Dermis blood vessel endothelial cell (primary cell): Measurements from ENCODE around the gene NLGN1. TPM values are rescaled to one million over a fixed set of nuclear protein-coding genes. Genes with fewer than 3 reads are reported as not detected.

Experiments used
- DNase-seq: peaks from one replicate; pipeline ENCODE4 v3.0.0; 2010
- total RNA-seq: library from RNA; depleted of rRNA; stranded (reverse); fragments of >200 nt; gene quantifications from 2 replicates; pipeline ENCODE4 v1.2.3, GENCODE V29; 2014

Gene NLGN1
- total RNA-seq, 1 donor from 2014 or later, result 1.4 TPM

DNA sequence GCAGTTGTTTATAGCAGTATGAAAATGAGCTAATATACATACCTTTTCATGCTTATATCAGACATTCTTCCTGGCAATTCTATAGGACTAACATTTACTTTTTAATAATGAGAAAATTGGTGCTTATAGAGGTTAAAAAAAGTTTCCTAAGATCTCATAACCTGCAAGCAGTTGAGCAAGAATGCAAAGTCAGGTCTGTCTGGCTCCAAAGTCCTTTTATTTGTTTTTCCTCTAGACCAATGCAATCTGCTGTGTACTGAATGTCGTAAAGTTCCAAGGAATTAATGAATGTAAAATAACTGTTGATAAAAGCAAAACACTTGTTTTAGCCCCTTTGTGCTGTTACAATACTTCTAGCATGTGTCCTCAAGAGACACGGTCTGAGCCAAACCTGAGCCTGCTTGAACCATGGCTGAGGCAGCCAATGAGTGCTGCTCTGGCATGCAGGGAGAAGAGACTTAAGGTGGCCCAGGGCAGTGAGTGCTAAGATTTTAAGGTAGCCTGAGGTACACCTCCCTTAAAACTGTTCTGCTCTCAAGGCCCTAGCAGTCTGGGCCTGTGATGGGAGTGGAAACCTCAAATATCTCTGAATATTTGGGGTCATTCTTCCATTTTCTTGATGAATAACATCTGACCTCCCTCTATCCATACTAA is 906.5 kb downstream of the NLGN1 start:
- DNase-seq, result no peak

DNA sequence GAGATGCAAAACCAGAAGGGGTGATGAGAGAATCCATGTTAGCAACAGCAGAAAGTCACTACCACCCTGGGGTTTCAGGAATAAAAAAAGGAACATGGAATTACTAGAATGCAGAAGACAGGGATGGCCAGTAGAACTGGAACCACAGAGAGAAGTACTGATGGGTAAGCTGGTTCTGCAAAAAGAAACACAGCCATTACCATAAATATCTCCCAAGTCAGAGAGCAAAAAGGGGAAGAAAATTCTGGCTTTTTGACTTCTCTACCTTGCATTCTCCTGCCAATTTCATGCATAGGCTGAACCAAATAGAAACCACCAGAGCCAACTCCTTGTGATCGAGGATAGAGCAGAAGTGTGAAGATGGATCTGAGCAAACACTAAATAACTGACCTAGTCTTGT is 911.2 kb downstream of the NLGN1 start:
- DNase-seq, result no peak

DNA sequence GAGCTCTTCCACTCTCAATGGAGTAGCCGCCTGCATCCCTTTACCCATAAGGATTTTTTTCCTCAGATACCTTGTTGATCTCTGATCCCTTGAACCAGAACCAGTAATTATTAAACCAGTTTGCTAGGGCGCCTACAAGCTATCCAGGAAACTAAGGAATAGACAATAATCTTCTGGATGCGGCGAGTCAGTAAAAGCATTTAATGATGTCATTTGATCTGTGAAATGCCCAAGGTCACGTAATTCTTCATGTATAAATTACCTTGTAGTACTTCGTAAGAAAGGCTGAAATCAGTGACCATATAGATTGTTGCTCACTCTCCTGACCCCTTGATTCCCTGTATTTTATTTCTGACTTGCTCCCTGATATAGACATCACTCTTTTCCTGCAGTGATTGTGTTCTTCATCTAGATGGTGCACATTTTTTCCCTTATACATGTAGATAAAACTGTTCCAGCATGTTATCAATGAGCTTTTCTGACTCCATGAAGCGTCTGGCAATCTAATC is 913.0 kb downstream of the NLGN1 start:
- DNase-seq, result no peak

DNA sequence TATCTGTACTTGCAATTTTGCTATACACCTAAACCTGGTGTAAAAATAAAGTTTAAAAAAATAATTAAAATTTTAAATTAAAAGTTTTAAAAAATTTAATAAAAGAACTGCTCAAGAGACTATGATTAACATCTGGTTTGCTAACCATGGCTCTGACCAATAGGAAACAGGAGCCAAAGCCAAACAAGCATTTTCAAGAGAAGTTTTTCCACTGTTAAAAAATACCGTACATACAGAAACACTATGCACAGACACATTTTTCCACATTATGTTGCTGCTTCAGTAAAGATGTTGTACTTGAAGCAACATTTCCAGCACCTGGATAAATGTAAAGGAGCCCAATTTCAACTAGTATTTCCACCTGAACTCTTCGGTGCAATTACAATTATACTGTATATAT is 917.7 kb downstream of the NLGN1 start:
- no peak for DNase-seq

DNA sequence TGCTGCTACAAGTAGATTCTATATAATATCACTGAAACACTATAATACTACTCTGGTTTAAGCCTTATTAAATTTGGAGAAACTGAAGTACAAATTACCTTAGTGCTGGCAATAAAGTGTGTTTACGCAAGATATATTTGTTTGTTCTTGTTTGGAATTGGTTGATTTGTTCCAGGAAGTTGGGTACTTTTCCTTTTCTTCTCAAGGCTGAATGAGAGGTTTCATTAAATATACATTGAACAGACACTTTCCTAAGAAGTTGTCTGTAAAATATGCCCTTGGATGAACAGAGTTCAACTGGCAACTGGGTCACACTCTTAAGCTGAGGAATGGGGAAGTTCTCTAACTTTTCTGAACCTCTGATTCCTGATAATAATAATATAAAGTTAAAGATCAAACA is 919.5 kb downstream of the NLGN1 start:
- no peak for DNase-seq

DNA sequence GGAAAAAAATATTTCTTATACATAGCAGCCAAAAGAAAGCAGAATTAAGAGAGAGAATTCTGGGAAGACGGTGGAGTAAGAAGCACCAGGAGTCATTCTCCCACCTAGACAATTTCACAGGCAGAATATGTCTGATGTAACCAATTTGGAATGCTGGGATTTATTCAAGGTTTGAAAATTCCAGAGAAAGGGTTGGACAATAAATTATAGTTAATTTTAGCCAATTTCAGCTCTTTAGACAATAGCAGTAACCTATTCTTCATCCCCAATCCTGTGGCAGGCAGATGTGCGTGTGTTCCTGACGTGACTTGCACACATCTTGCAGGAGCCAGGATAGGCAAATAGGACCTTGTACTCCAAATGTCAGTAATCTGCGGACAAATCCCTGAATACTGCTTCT is 920.6 kb downstream of the NLGN1 start:
- DNase-seq, result no peak

DNA sequence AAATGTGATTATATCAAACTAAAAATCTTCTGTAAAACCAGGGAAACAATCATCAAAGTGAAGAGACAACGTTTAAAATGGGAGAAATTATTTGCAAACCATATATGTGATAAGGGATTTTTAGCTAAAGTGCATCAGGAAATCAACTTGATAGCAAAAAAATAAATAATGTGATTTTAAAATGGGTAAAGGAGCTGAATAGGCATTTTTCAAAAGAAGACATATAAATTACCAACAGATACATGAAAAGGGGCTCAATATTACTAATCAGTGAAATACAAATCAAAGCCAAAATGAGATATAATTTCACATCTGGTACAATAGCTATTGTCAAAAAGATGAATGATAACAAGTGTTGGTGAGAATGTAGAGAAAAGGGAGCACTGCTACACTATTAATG is 924.0 kb downstream of the NLGN1 start:
- no peak for DNase-seq

DNA sequence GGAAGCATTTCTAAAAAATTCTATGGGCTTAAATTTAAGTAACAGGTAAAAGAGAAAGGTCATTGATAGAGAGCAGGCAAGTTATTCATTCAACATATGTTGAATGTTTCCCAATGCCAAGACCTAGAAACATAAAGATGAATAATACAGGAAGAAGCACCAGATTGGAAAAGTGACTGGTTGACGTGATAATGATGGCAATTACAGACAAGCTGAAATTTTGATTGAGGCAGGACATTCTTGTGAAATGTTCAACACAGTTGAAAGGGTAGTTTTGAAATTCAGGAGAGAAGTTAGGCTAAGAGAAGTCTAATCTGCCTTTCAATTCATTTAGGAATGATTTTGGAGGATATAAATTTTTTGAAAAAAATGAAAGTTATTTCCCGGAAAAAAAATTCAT is 925.2 kb downstream of the NLGN1 start:
- no peak for DNase-seq

DNA sequence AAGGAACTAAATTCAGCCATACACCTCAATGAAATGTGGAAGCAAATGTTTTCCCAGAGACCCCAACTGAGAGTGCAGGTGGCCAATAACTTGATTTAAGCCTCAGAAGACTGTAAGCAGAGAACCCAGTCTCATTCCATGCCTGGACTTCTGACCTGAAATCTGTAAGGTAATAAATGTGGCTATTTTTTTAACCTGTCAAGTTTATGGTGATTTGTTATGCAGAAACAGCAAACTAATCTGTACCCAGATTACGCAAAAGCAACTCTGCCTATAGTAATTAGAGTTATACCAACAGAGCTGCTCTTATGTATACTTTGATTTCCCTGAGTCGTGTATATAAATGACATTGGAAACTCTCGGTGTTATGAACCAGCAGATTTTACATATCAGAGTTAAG is 927.6 kb downstream of the NLGN1 start:
- DNase-seq, result no peak

DNA sequence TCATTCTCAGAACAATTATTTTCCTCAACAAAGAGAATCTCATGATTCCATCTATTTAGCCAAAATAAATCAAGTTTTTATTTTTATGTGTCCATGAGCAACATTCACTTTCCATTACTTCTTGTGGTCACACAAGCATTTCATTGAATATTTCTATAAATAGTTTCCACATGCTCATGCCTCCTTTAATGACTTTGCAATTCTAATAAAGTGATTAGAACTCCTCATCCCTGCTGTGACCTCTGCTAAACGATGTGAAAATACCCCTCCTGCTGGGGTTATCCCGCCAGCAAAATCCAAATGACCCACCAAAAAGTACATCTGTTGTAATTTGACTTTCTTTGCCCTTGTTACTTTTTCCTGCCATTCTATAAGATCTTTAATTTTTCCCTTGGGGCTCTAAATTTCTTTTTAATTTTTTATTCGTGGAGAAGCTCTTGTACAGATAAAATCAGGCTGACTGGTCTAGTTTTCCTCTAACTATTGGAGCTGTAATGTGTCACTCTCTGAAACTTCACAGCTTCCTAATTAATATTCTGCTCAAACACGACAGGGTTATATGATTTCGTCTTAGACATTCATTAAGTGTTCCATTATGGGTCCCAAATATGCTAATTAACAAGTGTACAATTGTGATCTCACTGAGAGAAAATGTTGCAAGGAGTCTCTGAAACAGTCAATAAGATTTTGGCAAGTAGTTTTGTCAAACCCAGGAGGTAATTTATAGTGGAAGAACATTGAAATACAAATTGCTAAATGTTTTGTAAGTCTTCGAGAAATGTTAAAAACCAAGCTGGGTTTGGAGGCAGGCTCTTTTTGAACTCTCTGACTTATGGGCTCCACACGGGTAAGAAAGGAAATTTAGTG is 928.5 kb downstream of the NLGN1 start:
- DNase-seq, result no peak

DNA sequence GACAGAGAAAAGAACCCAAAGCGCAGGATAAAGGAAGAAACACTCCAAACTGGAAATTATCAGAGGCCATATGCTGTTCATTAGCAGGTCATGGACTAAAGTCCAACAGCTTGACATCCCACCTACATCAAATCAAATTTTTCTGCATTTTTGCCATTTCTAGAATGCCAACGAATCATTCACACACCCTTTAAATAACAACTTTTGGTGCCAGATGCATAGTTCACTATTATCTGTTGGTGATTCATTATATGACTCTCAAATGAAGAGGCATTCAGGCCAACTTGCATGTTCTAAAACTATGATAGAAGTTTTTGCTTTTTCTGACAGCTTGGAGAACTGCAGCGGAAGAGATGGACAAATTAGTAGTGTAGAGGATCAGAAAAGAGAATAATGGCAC is 931.8 kb downstream of the NLGN1 start:
- no peak for DNase-seq

DNA sequence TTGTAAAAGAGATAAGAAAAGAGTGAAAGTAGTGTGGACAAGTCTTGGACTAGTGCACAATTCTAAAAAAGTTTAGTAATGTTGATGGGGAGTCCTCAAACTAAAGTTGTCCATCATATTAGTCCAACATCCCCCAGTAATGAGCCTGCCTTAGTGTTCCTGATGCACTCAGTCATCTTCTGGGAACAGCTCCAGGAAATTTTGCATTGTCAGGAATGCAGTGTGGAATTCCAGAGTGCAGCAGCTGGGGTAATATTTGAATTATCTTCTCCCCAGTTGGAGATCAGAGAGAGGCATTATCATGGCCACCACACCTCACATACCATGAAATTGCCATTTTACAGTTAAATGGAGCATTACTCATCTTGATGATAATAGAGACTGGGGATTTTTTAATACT is 932.8 kb downstream of the NLGN1 start:
- DNase-seq, result no peak

DNA sequence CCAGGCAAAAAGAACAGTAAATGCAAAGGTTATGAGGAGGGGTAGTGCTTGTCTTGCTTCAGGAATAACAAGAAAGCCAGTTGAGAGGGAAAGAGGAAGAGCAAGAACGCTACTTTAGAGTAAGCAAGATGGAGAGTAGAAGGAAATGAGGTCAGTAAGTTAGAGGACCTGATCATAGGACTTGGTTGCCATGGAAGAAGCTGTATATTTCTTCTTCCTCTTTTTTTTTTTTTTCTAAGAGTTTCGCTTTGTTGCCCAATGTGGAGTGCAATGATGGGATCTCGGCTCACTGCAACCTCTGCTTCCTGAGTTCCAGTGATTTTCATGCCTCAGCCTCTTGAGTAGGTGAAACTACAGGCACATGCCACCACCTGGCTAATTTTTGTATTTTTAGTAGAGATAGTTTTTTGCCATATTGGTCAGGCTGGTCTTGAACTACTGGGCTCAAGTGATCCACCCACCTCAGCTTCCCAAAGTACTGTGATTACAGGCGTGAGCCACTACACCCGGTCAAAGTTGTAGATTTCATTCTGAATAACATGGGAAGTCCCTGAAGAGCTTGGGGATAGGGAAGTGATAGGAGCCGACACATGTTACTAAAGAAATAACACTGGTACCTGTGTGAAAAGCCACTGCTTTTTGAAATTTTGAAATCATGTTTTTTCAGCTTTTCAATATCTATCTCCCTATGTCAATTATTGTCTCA is 933.7 kb downstream of the NLGN1 start:
- no peak for DNase-seq

DNA sequence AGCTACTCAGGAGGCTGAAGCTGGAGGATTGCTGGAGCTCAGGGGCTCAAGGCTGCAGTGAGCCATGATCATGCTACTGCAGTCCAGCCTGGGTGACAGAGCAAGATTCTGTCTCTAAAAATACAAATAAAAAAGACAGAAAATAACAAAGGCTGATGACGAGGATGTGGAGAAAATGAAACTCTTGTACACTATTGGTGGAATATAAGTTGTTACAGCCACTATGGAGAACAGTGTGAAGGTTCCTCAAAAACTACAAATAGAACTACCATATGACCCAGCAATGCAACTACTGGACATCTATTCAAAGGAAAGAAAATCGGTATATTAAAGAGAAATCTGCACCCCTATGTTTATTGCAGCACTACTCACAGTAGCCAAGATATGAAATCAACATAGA is 934.8 kb downstream of the NLGN1 start:
- no peak for DNase-seq

DNA sequence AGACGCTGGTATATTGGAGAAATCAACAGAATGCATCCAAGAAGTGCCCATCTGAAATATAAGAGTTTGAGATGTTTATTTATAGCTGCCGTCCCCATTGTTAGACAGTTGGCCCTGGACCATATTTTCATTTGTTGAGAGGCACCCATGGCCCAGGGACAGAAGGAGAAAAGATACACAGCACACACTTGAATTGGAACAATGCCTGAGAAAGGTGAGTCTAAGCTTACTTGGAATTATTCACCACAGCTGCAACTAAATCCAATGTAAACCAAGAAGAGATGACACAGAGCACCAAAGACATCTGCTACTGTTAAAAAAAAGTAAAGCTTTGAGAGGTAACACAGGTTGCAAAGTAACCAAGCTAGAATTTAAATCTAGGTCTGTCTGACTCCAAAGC is 936.1 kb downstream of the NLGN1 start:
- DNase-seq, result no peak

DNA sequence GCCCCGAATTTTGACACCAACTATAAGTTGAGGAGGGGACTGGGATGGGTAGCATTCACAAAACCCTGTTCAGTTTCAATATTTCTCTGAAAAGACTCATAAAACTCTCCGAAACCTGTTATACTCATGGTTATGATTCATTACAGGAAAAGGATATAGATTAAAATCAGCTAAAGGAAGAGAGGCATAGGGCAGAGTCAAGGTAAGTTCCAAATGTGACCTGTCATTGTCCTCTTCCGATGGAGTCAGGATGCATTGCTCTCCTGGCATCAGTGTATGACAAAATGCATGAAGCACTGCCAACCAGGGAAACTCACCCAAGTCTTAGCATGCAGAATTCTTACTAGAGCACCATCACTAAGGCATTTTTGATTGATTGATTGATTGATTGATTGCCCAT is 936.6 kb downstream of the NLGN1 start:
- DNase-seq, result no peak

DNA sequence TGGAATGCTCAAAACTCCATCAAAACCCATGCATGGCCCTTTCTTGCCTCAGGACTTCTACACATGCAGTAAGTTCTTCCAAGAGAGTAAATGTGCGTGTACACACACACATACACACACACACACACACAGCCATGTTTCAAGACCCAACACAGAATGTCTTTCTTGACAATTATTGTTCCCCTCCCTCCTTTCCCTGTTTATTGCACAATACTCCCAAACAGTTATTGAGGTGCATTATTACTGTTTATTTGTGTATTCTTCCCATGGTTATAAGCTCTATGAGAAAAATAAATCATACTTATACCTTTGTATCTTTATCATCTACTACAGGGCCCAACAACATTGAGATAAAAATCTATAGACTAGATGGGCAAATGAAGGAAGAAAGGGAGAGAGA is 937.8 kb downstream of the NLGN1 start:
- no peak for DNase-seq

DNA sequence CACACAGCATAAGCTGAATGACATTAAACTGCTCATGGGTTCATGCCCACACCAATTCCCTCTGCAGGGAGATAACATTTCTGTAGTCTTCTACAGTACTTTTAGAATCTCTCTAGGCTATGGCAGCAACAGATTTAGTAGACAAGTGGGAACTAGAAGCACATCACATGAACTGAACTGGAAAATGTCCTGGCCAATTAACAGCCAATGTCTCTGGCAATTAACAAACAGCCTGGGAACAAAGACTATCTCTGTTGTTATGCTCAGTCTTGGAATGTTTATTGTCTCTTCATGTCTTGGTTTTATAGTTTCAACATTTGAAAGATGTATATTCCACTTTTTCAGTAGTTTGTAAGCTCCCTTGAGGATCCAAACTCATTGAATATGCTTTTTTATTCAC is 938.4 kb downstream of the NLGN1 start:
- DNase-seq, result no peak
